Testis (tissue), 3 donors: ENCODE results near the gene RASL11A. TPM values are rescaled to one million over a fixed set of nuclear protein-coding genes. Genes with fewer than 3 reads are reported as not detected.

Source experiments
- DNase-seq: peaks from one replicate; pipeline ENCODE4 v3.0.0-alpha.2; 2019
- H3K27ac ChIP-seq, 2 donors: fragments of 200-600 bp; sonication (generic); one replicate each; pipeline ENCODE4 v1.5.1; 2019
- H3K27me3 ChIP-seq: fragments of 200-600 bp; sonication (generic); one replicate; pipeline ENCODE4 v1.5.1; 2019
- H3K36me3 ChIP-seq: fragments of 200-600 bp; sonication (generic); one replicate; pipeline ENCODE4 v1.5.1; 2017; ENCODE audit warnings: low read depth; ENCODE audit errors: missing control alignments
- H3K4me1 ChIP-seq: fragments of 200-600 bp; sonication (generic); one replicate; pipeline ENCODE4 v1.5.1; 2019
- H3K4me3 ChIP-seq, 2 donors: fragments of 200-600 bp; sonication (generic); one replicate each; pipeline ENCODE4 v1.5.1; 2017 to 2019
- H3K9me3 ChIP-seq: fragments of 200-600 bp; sonication (generic); one replicate; pipeline ENCODE4 v1.5.1; 2017
- POLR2A ChIP-seq: fragments of 450-650 bp; IDR thresholded peaks from one replicate; pipeline ENCODE4 v1.6.1; 2017; ENCODE audit warnings: antibody characterized with exemption, mild to moderate bottlenecking, moderate library complexity
- WGBS, 2 donors: methylation state at CpG; one replicate each; pipeline ENCODE4 v1.1.5; 2018; 5-methylcytosine and 5-hydroxymethylcytosine counted together
- intact Hi-C: fragments of 100-400 bp; cut with DNase I; formaldehyde crosslinking; loops from one replicate; pipeline ENCODE4 v1.15.1; 2023; ENCODE audit warnings: low total_unique reads
- polyA plus RNA-seq: library from polyadenylated mRNA; stranded (reverse); fragments of 350-450 nt; fragmentation: Illumina TruSeq; extraction: RNeasy Lipid Tissue Mini Kit (QIAGEN cat#74804); gene quantifications from one replicate; pipeline ENCODE4 v1.2.3, GENCODE V29; 2014; ENCODE audit warnings: low read depth, low replicate concordance; ENCODE audit not compliant: insufficient read depth
- total RNA-seq, 2 donors: library from RNA; depleted of rRNA; stranded (reverse); fragments of >200 nt; gene quantifications; one replicate each; pipeline ENCODE4 v1.2.3, GENCODE V29; 2016
- TF ChIP-seq, protein P1 (sequence below), 3 experiments: fragments of 450-650 bp in 2 of 3; fragments of 200-600 bp in 1 of 3; sonication (generic) in 1 of 3; IDR thresholded peaks; one replicate each; pipeline ENCODE4 v1.5.1; 2016 to 2019; ENCODE audit warnings: antibody characterized with exemption in 3 of 3, mild to moderate bottlenecking in 2 of 3, moderate library complexity in 1 of 3

Gene RASL11A
- total and polyA plus RNA-seq, 3 donors from 2014 or later: 8.2 to 11.8 (median 10.0) TPM

DNA sequence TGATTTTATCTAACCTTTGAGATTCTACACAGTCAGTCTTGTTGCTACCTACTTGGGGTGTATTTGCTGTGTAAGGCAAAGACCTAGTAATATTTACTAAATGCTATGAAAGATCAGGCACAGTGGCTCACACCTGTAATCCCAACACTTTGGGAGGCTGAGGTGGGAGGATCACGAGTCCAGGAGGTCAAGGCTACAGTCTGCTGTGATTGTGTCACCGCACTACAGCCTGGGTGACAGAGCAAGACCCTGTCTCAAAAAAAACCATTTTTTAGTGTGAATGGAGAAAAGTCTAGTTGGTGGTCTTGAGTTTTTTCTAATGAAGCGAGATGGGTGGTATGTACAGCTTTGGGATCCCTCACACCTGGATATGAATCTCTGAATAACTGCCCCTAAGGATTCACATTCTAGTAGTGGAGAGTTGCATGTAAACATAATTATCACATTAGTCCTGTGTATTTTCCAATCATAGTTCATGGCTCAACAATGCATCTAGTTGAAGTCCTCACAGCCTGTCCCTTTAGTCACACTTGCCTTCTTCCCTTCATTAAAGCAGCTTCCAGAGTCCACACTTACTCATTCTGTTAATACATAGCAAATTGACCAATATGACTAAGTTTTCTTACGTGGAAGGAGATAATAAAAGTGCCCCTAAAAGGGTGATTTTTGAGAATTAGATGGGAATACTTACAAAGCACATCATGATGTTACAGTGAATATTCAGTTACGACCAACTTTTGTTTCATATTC, 11.8 kb upstream of the RASL11A start:
- no peak overlapping the region for H3K27ac ChIP-seq
- no peaks in the 10 kb centered on the region for H3K36me3 ChIP-seq
- 90 to 95% methylated on average over 5 of the region's 5 CpGs for WGBS, 2 donors
- no peaks in the 10 kb centered on the region for H3K27me3 ChIP-seq
- H3K4me1 ChIP-seq: no peaks in the 10 kb centered on the region
- DNase-seq: no peak
- no peaks in the 10 kb centered on the region for H3K9me3 ChIP-seq
- intact Hi-C loops: no loop called here
- no peak overlapping the region for H3K4me3 ChIP-seq
- TF ChIP-seq, protein P1, sequence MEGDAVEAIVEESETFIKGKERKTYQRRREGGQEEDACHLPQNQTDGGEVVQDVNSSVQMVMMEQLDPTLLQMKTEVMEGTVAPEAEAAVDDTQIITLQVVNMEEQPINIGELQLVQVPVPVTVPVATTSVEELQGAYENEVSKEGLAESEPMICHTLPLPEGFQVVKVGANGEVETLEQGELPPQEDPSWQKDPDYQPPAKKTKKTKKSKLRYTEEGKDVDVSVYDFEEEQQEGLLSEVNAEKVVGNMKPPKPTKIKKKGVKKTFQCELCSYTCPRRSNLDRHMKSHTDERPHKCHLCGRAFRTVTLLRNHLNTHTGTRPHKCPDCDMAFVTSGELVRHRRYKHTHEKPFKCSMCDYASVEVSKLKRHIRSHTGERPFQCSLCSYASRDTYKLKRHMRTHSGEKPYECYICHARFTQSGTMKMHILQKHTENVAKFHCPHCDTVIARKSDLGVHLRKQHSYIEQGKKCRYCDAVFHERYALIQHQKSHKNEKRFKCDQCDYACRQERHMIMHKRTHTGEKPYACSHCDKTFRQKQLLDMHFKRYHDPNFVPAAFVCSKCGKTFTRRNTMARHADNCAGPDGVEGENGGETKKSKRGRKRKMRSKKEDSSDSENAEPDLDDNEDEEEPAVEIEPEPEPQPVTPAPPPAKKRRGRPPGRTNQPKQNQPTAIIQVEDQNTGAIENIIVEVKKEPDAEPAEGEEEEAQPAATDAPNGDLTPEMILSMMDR (IDR thresholded peaks at IDR 0.05): no peak

DNA sequence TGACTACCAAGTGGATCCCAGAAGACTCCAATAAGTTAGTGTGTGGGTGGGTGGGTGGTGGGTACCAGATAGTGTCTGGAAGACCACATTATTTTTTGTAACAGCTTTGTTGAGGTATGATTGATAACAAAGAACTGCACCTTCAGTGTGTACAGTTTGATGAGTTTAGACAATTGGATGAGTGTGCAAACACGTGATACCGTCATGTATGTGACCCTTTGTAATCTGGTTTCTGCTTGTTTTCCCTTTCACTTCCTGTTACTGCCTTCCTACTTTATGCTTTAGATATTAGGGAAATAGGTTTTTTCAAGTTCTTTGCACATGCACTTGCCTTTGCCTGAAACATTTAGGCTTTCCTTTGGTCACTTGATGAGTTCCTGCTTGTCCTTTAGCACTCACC, 10.8 kb upstream of the RASL11A start:
- intact Hi-C loops: no loop called here
- no peaks in the 10 kb centered on the region for H3K36me3 ChIP-seq
- H3K9me3 ChIP-seq: no peaks in the 10 kb centered on the region
- no peaks in the 10 kb centered on the region for H3K4me1 ChIP-seq
- TF ChIP-seq POLR2A: no peak
- TF ChIP-seq, protein P1 (IDR thresholded peaks at IDR 0.05): no peak
- H3K27ac ChIP-seq: no peak overlapping the region
- DNase-seq: no peak
- H3K27me3 ChIP-seq: no peaks in the 10 kb centered on the region
- 66 to 67% methylated on average over 2 of the region's 2 CpGs for WGBS, 2 donors
- no peak overlapping the region for H3K4me3 ChIP-seq

DNA sequence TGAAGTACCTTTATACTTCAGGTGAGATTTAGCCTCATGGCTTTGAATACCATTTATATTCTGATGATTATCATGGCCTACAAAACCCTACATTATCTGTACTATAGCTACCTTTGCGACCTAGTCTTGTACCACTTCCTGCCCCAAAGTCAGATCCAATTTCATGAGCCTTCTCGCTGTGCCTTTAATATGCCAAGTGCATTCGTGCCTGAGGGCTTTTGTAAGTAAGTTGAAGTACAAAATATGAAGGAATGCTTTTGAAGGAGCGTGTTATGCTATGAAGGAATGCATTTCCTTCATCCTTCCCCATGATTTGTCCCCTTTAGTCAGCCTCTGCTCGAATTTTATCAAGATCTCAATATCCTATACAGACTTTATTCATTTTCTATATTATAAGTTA, 9.2 kb upstream of the RASL11A start:
- Histone ChIP-seq H3K27ac (no peak overlapping the region), H3K4me3 (no peak overlapping the region), H3K4me1 (no peaks in the 10 kb centered on the region), H3K9me3 (no peaks in the 10 kb centered on the region), H3K36me3 (no peaks in the 10 kb centered on the region), H3K27me3 (no peaks in the 10 kb centered on the region)
- TF ChIP-seq, protein P1 (IDR thresholded peaks at IDR 0.05): no peak
- TF ChIP-seq POLR2A: no peak
- intact Hi-C loops: no loop called here
- 80 to 87% methylated on average over 5 of the region's 5 CpGs for WGBS, 2 donors
- DNase-seq: no peak

DNA sequence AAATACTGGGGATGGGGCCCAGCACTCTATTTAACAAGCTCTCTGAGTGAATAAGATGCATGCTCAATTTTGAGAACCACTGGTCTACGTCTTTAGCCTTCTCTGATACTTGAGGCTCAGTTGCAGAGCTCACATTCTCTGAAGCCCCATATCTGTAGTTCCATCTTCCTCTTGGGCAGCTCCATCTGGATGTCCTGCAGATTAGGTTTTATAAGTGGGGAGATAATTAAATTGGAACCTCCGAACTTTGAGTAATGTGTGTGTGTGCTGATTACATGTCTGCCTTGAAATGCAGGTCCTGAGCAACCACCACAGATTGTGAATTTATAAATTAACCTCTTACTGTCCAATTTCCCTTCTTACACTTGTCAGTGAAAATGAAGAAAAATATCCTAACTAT, 7.2 kb upstream of the RASL11A start:
- no peaks in the 10 kb centered on the region for H3K36me3 ChIP-seq
- no peak overlapping the region for H3K4me3 ChIP-seq
- no peaks in the 10 kb centered on the region for H3K9me3 ChIP-seq
- no peak for DNase-seq
- no peak for TF ChIP-seq POLR2A
- TF ChIP-seq, protein P1 (IDR thresholded peaks at IDR 0.05): no peak
- H3K27me3 ChIP-seq: no peaks in the 10 kb centered on the region
- intact Hi-C loops: no loop called here
- no peaks in the 10 kb centered on the region for H3K4me1 ChIP-seq
- 72 to 80% methylated on average over 2 of the region's 2 CpGs for WGBS, 2 donors
- H3K27ac ChIP-seq: no peak overlapping the region

DNA sequence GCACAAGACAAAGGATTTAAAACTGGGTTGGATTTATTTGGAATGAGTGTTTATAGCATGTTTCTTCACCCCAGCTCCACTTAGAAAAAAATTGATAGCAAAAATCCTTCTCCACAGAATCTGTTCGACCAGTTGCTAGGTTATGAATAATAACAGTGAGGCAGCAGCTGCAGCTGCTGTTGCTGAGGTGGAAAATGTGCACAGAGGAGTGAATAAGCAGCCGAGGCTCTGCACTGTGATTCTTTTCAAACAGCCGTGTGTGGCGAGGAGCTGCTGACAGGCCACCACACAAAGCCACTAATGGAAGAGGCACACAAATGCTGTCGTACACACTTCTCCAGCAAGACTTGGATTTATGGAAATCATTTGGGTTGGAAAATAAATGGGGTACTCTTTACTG, 6.4 kb upstream of the RASL11A start:
- Histone ChIP-seq H3K36me3 (no peaks in the 10 kb centered on the region), H3K27ac (no peak overlapping the region), H3K27me3 (no peaks in the 10 kb centered on the region), H3K9me3 (no peaks in the 10 kb centered on the region), H3K4me3 (no peak overlapping the region), H3K4me1 (no peaks in the 10 kb centered on the region)
- TF ChIP-seq, protein P1 (IDR thresholded peaks at IDR 0.05): no peak
- no peak for TF ChIP-seq POLR2A
- no peak for DNase-seq
- intact Hi-C loops: no loop called here
- 46 to 64% methylated on average over 5 of the region's 5 CpGs for WGBS, 2 donors
